Measurements from ENCODE around the gene GOLGA3. TPM values are rescaled to one million over a fixed set of nuclear protein-coding genes. Genes with fewer than 3 reads are reported as not detected.

GOLGA3 gene
- total RNA-seq, 4 donors from 2014 or later, result 37.0 to 62.2 (median 54.0) TPM

- Histone ChIP-seq H3K36me3 (peaks cover 24 to 88% (median 37%) of the 10 kb centered on the region in 3 donors), H3K4me3 (no peak overlapping the region), H3K4me1 (peaks cover 0 to 29% (median 0%) of the 10 kb centered on the region in 3 donors), H3K27me3 (no peaks in the 10 kb centered on the region), H3K9me3 (no peaks in the 10 kb centered on the region), H3K27ac (peak overlapping the region in 1 of 4 donors; percentile 0)
- 70 to 80% methylated on average over 14 of the region's 14 CpGs for WGBS, 2 donors
- TF ChIP-seq CTCF (IDR thresholded peaks at IDR 0.05), result no peak
- no peak for TF ChIP-seq POLR2A (IDR thresholded peaks at IDR 0.05)
- intact Hi-C loops (cut with DNase I), result no loop called here
- no peak for DNase-seq
Measured at GRCh38 chr12:132772606-132773005, 56.1 kb downstream of the GOLGA3 start.

GRCh38 chr12:132771126-132771838 lies 57.4 kb downstream of the GOLGA3 start:
- 60 to 77% methylated on average over 5 to 10 of the region's 15 CpGs for WGBS, 2 donors
- Histone ChIP-seq H3K36me3 (peaks cover 12 to 74% (median 28%) of the 10 kb centered on the region in 3 donors), H3K27me3 (no peaks in the 10 kb centered on the region), H3K4me1 (peaks cover 0 to 30% (median 0%) of the 10 kb centered on the region in 3 donors), H3K9me3 (no peaks in the 10 kb centered on the region), H3K4me3 (no peak overlapping the region), H3K27ac (peak overlapping the region in 1 of 4 donors; percentile 40)
- DNase-seq, result no peak
- TF ChIP-seq CTCF (IDR thresholded peaks at IDR 0.05) (no peak), POLR2A (IDR thresholded peaks at IDR 0.05) (no peak)
- intact Hi-C loops (cut with DNase I), result no loop called here

- Histone ChIP-seq H3K36me3 (peaks cover 0 to 27% (median 5%) of the 10 kb centered on the region in 3 donors), H3K27ac (peak overlapping the region in 3 of 4 donors; percentile 9 to 52 (median 36)), H3K9me3 (no peaks in the 10 kb centered on the region), H3K27me3 (no peaks in the 10 kb centered on the region), H3K4me1 (peaks cover 4 to 45% (median 9%) of the 10 kb centered on the region in 3 donors), H3K4me3 (no peak overlapping the region)
- 53 to 67% methylated on average over 12 of the region's 27 CpGs for WGBS, 2 donors
- TF ChIP-seq CTCF (IDR thresholded peaks at IDR 0.05) (no peak), POLR2A (IDR thresholded peaks at IDR 0.05) (no peak)
- DNase-seq, result no peak
- intact Hi-C loops (cut with DNase I), result no loop called here
Measured at GRCh38 chr12:132766380-132767085, 62.1 kb downstream of the GOLGA3 start.

- Histone ChIP-seq H3K4me1 (peaks cover 7 to 52% (median 15%) of the 10 kb centered on the region in 3 donors), H3K27ac (no peak overlapping the region), H3K27me3 (no peaks in the 10 kb centered on the region), H3K36me3 (peaks cover 0 to 16% (median 5%) of the 10 kb centered on the region in 3 donors), H3K9me3 (no peaks in the 10 kb centered on the region), H3K4me3 (no peak overlapping the region)
- 71 to 73% methylated on average over 8 to 10 of the region's 11 CpGs for WGBS, 2 donors
- no peak for DNase-seq
- intact Hi-C loops (cut with DNase I), result no loop called here
- TF ChIP-seq POLR2A (IDR thresholded peaks at IDR 0.05) (no peak), CTCF (IDR thresholded peaks at IDR 0.05) (no peak)
Measured at GRCh38 chr12:132765361-132765760, 63.3 kb downstream of the GOLGA3 start.

- intact Hi-C loops (cut with DNase I), result no loop called here
- no peak for TF ChIP-seq POLR2A (IDR thresholded peaks at IDR 0.05)
- no peak for TF ChIP-seq CTCF (IDR thresholded peaks at IDR 0.05)
- no peaks in the 10 kb centered on the region for H3K9me3 ChIP-seq
- H3K27me3 ChIP-seq, result no peaks in the 10 kb centered on the region
- no peak overlapping the region for H3K4me3 ChIP-seq
- peaks cover 16 to 57% (median 25%) of the 10 kb centered on the region in 3 donors for H3K4me1 ChIP-seq
- peaks cover 0 to 7% (median 2%) of the 10 kb centered on the region in 3 donors for H3K36me3 ChIP-seq
- no peak overlapping the region for H3K27ac ChIP-seq
- WGBS, 2 donors, result 95 to 97% methylated on average over 19 to 20 of the region's 20 CpGs
- no peak for DNase-seq
Measured at GRCh38 chr12:132764231-132764630, 64.4 kb downstream of the GOLGA3 start.

Measured in esophagus squamous epithelium (tissue), 5 donors.